Left ventricle myocardium inferior (tissue), 1 donor: ENCODE measurements around the gene TADA2A. TPM values are rescaled to one million over a fixed set of nuclear protein-coding genes. Genes with fewer than 3 reads are reported as not detected.

Source experiments
- DNase-seq: peaks from one replicate; pipeline ENCODE4 v3.0.0-alpha.2; 2020
- H3K27ac ChIP-seq: fragments of 200-600 bp; replicated peaks from 2 replicates; pipeline ENCODE4 v1.8.0; 2021
- H3K27me3 ChIP-seq: fragments of 200-600 bp; 2 replicates; pipeline ENCODE4 v1.8.0; 2021; ENCODE audit warnings: low read depth
- H3K36me3 ChIP-seq: fragments of 200-600 bp; 2 replicates; pipeline ENCODE4 v1.8.0; 2021
- H3K4me1 ChIP-seq: fragments of 200-600 bp; 2 replicates; pipeline ENCODE4 v1.8.0; 2021
- H3K4me3 ChIP-seq: fragments of 200-600 bp; 2 replicates; pipeline ENCODE4 v1.8.0; 2021; ENCODE audit warnings: mild to moderate bottlenecking, moderate library complexity
- H3K9me3 ChIP-seq: fragments of 200-600 bp; replicated peaks from 2 replicates; pipeline ENCODE4 v1.8.0; 2021
- intact Hi-C: fragments of 100-400 bp; cut with micrococcal nuclease; formaldehyde crosslinking; loops from one replicate; pipeline ENCODE4 v1.11.0; 2022
- total RNA-seq: library from RNA; stranded (reverse); fragmentation: NEBNext Ultra II Directional; extraction: Animal tissue kit (Norgen Biotek cat#: 25700); gene quantifications from one replicate; pipeline ENCODE4 v1.2.1, GENCODE V29; 2021
- TF ChIP-seq, protein P1 (sequence below): fragments of 200-600 bp; IDR thresholded peaks from 2 replicates; pipeline ENCODE4 v1.8.0; 2021; ENCODE audit warnings: antibody characterized with exemption, mild to moderate bottlenecking, borderline replicate concordance
- donor health status: DM: no; HTN: yes; CAD: no; lungs with severe emphysema.

The TADA2A gene
- total RNA-seq, 1 donor from 2014 or later, result 11.9 TPM

GRCh38 chr17:37458805-37459204 is 52.1 kb downstream of the TADA2A start:
- Histone ChIP-seq H3K4me3 (no peak overlapping the region), H3K9me3 (no peaks in the 10 kb centered on the region), H3K36me3 (peaks cover 40% of the 10 kb centered on the region), H3K27ac (no peak overlapping the region), H3K4me1 (no peaks in the 10 kb centered on the region), H3K27me3 (no peaks in the 10 kb centered on the region)
- intact Hi-C loops, result no loop called here
- DNase-seq, result no peak
- TF ChIP-seq, protein P1, sequence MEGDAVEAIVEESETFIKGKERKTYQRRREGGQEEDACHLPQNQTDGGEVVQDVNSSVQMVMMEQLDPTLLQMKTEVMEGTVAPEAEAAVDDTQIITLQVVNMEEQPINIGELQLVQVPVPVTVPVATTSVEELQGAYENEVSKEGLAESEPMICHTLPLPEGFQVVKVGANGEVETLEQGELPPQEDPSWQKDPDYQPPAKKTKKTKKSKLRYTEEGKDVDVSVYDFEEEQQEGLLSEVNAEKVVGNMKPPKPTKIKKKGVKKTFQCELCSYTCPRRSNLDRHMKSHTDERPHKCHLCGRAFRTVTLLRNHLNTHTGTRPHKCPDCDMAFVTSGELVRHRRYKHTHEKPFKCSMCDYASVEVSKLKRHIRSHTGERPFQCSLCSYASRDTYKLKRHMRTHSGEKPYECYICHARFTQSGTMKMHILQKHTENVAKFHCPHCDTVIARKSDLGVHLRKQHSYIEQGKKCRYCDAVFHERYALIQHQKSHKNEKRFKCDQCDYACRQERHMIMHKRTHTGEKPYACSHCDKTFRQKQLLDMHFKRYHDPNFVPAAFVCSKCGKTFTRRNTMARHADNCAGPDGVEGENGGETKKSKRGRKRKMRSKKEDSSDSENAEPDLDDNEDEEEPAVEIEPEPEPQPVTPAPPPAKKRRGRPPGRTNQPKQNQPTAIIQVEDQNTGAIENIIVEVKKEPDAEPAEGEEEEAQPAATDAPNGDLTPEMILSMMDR, result no peak

- peaks cover 64% of the 10 kb centered on the region for H3K36me3 ChIP-seq
- no peaks in the 10 kb centered on the region for H3K27me3 ChIP-seq
- TF ChIP-seq, protein P1, result no peak
- intact Hi-C loops, result no loop called here
- no peaks in the 10 kb centered on the region for H3K4me1 ChIP-seq
- H3K4me3 ChIP-seq, result no peak overlapping the region
- no peak for DNase-seq
- no peaks in the 10 kb centered on the region for H3K9me3 ChIP-seq
- H3K27ac ChIP-seq, result no peak overlapping the region
Observed at GRCh38 chr17:37461668-37462067, 55.0 kb downstream of the TADA2A start.

GRCh38 chr17:37462492-37462891 is 55.8 kb downstream of the TADA2A start:
- intact Hi-C loops, result no loop called here
- H3K36me3 ChIP-seq, result peaks cover 73% of the 10 kb centered on the region

GRCh38 chr17:37463039-37463438 is 56.4 kb downstream of the TADA2A start:
- no peaks in the 10 kb centered on the region for H3K4me1 ChIP-seq
- intact Hi-C loops, result no loop called here
- DNase-seq, result no peak
- no peaks in the 10 kb centered on the region for H3K27me3 ChIP-seq
- no peak overlapping the region for H3K4me3 ChIP-seq
- TF ChIP-seq, protein P1, result no peak
- H3K36me3 ChIP-seq, result peaks cover 78% of the 10 kb centered on the region
- no peak overlapping the region for H3K27ac ChIP-seq
- H3K9me3 ChIP-seq, result no peaks in the 10 kb centered on the region

More at GRCh38 chr17:37462492-37462891, 55.8 kb downstream of the TADA2A start:
- Histone ChIP-seq H3K27me3 (no peaks in the 10 kb centered on the region), H3K4me1 (no peaks in the 10 kb centered on the region), H3K4me3 (no peak overlapping the region), H3K27ac (no peak overlapping the region), H3K9me3 (no peaks in the 10 kb centered on the region)
- TF ChIP-seq, protein P1, result no peak
- no peak for DNase-seq

GRCh38 chr17:37465069-37465616 is 58.5 kb downstream of the TADA2A start:
- no peaks in the 10 kb centered on the region for H3K4me1 ChIP-seq
- H3K36me3 ChIP-seq, result peaks cover 84% of the 10 kb centered on the region
- no peak for DNase-seq
- TF ChIP-seq, protein P1, result no peak
- intact Hi-C loops, result no loop called here
- H3K27ac ChIP-seq, result no peak overlapping the region
- no peak overlapping the region for H3K4me3 ChIP-seq
- no peaks in the 10 kb centered on the region for H3K9me3 ChIP-seq
- H3K27me3 ChIP-seq, result no peaks in the 10 kb centered on the region
